Measurements from ENCODE around the gene SERPINE1.
"Not testable (repeated sequence)": the region's sequence is repeated elsewhere in the genome, so short reads cannot be mapped to it uniquely, and the experiment has no call there.

SERPINE1 gene

GRCh38 chr7:101102026-101102425, 24.9 kb upstream of the SERPINE1 start:
- no peak for DNase-seq

DNA sequence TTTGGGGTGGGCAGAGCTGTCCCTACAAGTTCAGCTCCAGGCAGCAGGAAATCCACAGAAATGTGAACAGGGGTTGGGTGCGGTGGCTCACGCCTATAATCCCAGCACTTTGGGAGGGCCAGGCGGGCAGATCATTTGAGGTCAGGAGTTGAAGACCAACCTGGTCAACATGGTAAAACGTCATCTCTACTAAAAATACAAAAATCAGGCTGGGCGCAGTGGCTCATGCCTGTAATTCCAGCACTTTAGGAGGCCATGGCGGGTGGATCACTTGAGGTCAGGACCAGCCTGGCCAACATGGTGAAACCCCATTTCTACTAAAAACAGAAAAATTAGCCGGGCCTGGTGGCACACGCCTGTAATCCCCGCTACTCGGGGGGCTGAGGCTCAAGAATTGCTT, 23.2 kb upstream of the SERPINE1 start:
- not testable (repeated sequence) for DNase-seq

- DNase-seq = no peak
These were observed 22.7 kb upstream of the SERPINE1 start for GRCh38 chr7:101104193-101104713.

DNA sequence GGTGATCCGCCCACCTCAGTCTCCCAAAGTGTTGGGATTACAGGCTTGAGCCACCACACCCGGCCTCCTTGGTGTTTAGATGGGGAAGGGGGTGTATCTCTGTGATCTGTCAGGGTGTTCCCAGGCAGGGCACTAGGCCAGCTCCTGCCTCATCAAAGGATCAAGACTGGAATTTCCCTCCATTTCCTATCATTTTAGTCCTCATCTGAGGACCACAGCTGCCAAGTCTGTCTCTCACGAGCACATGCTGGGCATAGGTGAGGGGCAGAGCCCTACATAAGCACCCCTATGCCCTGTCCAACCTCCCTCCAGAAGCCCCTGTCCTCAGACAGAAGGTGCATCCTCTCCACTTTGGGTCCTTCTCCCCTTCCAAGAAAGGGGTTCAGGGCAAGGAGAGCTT, 22.1 kb upstream of the SERPINE1 start:
- DNase-seq = no peak

GRCh38 chr7:101105248-101105647, 21.7 kb upstream of the SERPINE1 start:
- DNase-seq = not testable (repeated sequence)

- DNase-seq = no peak
These were observed 20.5 kb upstream of the SERPINE1 start for GRCh38 chr7:101106386-101106785.

- no peak for DNase-seq
These were observed 18.5 kb upstream of the SERPINE1 start for GRCh38 chr7:101108330-101108857.

DNA sequence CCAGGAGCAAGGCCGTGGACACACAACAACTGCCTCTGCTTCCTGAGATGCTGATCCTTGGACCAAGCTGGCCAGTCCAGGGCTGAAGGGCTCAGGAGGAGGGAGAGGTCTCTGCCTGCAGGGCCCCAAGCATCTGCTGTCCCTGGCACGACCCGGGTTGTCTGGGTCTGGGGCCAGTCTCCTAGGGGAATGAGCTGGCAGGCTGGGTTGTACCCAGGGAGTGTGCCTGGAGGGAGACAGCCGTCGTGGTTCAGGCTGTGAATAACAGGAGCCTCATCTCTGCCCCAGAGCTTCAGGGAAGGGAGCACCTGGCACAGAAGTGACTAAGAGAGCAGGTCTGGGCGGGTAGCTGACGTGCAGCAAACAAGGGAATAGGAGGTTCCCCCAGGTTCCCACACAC, 17.9 kb upstream of the SERPINE1 start:
- no peak for DNase-seq

- no peak for DNase-seq
These were observed 17.5 kb upstream of the SERPINE1 start for GRCh38 chr7:101109368-101109767.

DNA sequence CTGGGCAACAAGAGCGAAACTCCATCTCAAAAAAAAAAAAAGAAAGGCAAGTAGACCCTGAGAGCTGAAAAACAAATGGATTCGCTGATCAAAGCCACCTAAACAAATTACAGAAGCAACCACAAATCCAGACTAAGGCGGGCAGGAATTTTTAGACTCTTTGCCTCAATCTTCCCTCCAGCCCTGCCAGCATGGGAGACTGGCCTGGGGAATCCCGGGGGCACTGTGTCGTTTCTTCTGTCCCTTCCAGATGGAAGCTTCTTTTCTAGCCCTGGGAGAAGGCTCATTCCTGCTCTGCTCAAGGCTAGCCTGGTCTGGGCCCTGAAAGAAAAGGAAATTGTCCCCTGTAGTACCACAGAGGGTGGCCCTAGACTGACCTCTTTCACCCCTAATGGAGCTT, 15.6 kb upstream of the SERPINE1 start:
- no peak for DNase-seq

- no peak for DNase-seq
These were observed 14.7 kb upstream of the SERPINE1 start for GRCh38 chr7:101112233-101112632.

DNA sequence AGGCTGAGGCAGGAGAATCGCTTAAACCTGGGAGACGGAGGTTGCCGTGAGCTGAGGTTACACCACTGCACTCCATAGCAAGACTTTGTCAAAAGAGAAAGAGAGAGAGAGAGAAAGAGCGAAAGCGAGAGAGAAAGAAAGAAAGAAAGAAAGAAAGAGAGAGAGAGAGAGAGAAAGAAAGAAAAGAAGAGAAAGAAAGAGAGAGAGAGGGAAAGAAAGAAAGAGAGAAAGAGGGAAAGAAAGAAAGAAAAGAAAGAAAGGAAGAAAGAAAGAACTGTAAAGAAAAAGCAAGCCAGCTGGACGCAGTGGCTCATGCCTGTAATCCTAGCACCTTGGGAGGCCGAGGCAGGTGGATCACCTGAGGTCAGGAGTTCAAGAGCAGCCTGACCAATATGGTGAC, 13.8 kb upstream of the SERPINE1 start:
- not testable (repeated sequence) for DNase-seq

DNA sequence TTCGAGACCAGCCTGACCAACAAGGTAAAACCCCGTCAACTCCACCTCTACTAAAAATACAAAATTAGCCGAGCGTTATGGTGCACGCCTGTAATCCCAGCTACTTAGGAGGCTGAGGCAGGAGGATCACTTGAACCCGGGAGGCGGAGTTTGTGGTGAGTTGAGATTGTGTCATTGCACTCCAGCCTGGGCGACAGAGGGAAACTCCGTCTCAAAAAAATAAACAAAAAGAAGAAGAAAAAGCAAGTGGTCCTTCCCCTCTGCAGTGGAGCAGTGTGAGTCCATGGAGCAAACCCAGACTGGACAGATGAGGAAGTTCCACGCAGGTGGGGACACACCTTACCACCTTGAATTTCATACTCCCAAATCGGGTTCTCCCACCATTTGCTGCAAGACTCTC, 13.1 kb upstream of the SERPINE1 start:
- DNase-seq = no peak

- DNase-seq = no peak
These were observed 12.4 kb upstream of the SERPINE1 start for GRCh38 chr7:101114492-101114891.

DNA sequence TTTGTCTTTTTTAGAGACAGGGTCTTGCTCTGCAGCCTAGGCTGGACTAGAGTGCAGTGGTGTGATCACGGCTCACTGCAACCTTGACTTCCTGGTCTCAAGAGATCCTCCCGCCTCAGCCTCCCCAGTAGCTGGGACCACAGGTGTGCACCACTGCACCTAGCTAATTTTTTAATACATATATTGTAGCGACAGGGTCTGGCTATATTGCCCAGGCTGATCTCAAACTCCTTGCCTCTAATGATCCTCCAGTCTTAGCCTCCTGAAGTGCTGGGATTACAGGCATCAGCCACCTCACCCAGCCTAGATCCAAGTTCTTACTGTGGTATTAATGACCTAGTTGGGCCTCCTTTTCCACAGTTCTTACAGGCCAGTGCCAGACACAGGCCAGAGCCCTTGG, 11.7 kb upstream of the SERPINE1 start:
- DNase-seq = no peak

DNA sequence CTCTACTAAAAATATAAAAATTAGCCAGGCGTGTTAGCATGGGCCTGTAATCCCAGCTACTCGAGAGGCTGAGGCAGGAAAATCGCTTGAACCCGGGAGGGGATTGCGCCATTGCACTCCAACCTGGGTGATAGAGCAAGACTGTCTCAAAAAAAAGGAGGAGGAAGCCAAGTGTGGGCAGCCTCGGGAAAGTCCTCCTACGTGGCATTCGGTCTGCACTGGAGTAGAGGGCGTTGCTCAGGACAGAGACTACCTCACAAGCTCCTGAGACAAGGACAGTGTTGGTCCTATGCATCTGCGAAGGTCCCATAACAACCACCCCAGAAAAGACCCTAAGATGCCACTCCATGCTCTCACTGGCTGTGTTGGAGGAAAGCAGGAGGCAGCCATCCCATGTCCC, 10.0 kb upstream of the SERPINE1 start:
- DNase-seq = no peak

DNA sequence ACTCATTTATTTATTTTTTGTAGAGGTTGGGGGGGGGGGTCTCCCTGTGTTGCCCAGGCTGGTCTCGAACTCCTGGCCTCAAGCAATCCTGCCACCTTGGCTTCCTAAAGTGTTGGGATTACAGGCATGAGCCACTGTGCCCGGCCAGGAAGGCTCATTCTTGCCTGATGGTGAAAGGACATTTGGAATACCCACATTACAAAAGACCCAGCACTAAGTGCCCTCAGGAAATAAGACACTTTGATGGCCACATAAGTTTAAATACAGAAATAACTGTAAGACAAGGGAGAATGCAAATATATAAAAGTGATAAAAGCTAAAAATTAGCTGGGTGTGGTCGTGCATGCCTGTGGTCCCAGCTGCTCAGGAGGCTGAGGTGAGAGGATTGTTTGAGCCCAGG, 8.0 kb upstream of the SERPINE1 start:
- DNase-seq = no peak

DNA sequence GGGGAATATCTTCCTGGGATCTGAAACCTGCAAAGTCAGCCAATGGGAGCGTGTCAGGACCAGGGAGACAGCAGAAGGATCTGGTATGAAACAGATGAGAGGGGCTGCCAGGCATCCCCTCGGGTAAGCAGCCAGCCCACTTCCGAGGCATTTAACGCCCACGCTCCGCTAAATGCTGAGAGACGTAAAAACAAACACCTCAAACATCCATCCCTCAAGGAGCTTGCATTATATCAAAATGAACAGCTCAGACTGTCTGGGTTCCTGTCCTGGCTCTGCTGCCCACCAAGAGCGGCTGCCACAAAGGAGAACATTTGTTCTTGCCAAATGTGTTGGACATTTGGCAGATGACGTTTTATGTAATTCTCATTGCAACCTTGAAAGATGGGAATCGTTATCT, 7.0 kb upstream of the SERPINE1 start:
- no peak for DNase-seq

DNA sequence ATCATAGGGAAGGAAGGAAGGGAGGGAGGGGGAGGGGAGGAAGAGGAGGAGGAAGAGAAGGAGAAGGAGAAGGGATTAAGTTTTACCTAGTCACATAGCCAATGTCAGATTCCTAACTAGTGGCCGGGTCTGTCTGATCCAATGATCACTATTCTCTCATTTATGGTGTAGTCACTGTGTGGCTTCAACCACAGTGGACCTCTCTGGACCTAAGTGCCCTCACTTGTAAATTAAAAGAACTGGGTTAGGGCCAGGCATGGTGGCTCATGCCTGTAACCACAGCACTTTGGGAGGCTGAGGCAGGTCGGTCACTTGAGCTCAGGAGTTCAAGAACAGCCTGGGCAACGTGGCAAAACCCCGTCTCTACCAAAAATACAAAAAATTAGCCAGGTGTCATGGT, 6.6 kb upstream of the SERPINE1 start:
- DNase-seq = no peak

DNA sequence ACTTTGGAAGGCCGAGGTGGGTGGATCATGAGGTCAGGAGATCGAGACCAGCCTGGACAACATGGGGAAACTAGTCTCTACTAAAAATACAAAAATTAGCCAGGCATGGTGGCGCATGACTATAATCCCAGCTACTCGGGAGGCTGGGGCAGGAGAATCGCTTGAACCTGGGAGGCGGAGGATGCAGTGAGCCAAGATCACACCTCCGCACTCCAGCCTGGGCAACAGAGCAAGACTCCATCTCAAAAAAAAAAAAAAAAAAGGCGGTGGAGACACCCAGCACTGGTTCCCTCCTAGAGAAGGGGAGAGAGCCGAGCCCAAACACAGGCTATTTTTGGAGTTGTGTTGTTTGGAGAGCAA, 5.3 kb upstream of the SERPINE1 start:
- not testable (repeated sequence) for DNase-seq

GRCh38 chr7:101121991-101122932, 4.6 kb upstream of the SERPINE1 start:
- no peak for DNase-seq

DNA sequence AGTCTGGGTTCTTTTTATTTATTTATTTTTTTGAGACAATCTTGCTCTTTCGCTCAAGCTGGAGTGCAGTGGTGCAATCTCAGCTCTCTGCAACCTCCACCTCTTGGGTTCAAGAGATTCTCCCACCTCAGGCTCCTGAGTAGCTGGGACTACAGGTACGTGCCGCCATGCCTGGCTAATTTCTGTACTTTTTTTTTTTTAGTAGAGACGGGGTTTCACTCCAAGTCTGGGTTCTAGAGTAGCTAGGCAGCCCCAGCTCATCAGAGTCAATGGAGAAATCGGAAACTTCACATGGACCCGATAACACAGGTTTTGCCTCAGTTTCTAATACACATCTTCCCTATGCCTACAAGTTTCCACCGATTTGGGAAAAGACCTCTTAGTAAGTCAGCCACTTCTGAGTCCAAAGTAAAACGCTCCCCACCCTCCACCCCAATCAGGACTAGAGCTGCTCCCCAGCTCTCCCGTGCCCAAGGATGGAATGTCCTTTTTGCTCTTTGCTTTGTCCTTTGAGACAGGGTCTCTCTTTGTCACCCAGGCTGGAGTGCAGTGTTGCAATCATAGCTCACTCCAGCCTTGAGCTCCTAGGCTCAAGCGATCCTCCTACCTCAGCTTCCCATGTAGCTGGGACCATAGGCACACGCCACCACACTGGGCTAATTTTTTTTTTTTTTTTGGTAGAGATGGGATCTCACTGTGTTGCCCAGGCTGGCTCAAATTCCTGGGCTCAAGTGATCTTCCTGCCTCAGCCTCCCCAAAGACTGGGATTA, 3.8 kb upstream of the SERPINE1 start:
- DNase-seq = no peak

GRCh38 chr7:101123703-101124068, 3.2 kb upstream of the SERPINE1 start:
- no peak for DNase-seq
